ENCODE data around the gene NCF2.

GRCh38 chr1:183607322-183607980, 17.2 kb upstream of the NCF2 start:
- TF ChIP-seq CTCF (IDR thresholded peaks at IDR 0.05; ENCODE audit: low read depth, low read length) (no peak), EZH2phosphoT487 (IDR thresholded peaks at IDR 0.05; ENCODE audit: low read depth) (no peak)

Measured in OCI-LY3 (cell line).